Keratinocyte (primary cell): ENCODE measurements around the gene PIGP. TPM values are rescaled to one million over a fixed set of nuclear protein-coding genes. Genes with fewer than 3 reads are reported as not detected.
A peak's percentile ranks its signal among the peaks of the same experiment; 100 is the strongest.

Experiments
- DNase-seq: peaks from one replicate; pipeline ENCODE4 v3.0.0-alpha.2; 2011; ENCODE audit warnings: low read depth, missing footprints, low spot score
- FAIRE-seq: peaks from 2 replicates; lab custom pipeline; 2011; peaks lifted over from hg19 to GRCh38; lab: Jason Lieb, UNC
- H2AFZ ChIP-seq: 2 replicates; pipeline ENCODE4 v1.6.0; 2012; ENCODE audit warnings: low read length, control low read depth, inconsistent platforms; ENCODE audit not compliant: control insufficient read depth
- H3K27ac ChIP-seq: 2 replicates; pipeline ENCODE4 v1.5.1; 2011; ENCODE audit warnings: low read length; ENCODE audit not compliant: control insufficient read depth, insufficient read depth
- H3K27me3 ChIP-seq: 3 replicates; pipeline ENCODE4 v1.6.0; 2011; ENCODE audit warnings: low read length; ENCODE audit not compliant: control insufficient read depth, insufficient read depth; ENCODE audit errors: extremely low read depth
- H3K36me3 ChIP-seq, 2 experiments: 2 replicates in 1 of 2; 3 replicates in 1 of 2; pipeline ENCODE4 v1.5.1; 2011; ENCODE audit warnings: low read length in 2 of 2, mild to moderate bottlenecking in 1 of 2; ENCODE audit not compliant: control insufficient read depth in 2 of 2, insufficient read depth in 2 of 2; ENCODE audit errors: extremely low read depth in 1 of 2
- H3K4me1 ChIP-seq: 3 replicates; pipeline ENCODE4 v1.5.1; 2011; ENCODE audit warnings: low read length; ENCODE audit not compliant: control insufficient read depth, insufficient read depth; ENCODE audit errors: extremely low read depth
- H3K4me2 ChIP-seq: 3 replicates; pipeline ENCODE4 v1.6.0; 2011; ENCODE audit warnings: low read depth, low read length; ENCODE audit not compliant: control insufficient read depth, insufficient read depth; ENCODE audit errors: extremely low read depth
- H3K4me3 ChIP-seq, 3 experiments: fragments of 200-600 bp in 1 of 3; sonication (generic) in 1 of 3; 2 replicates in 2 of 3; 3 replicates in 1 of 3; pipeline ENCODE4 v1.5.1; 2011 to 2016; ENCODE audit warnings: low read length in 3 of 3, mild to moderate bottlenecking in 3 of 3, control low read depth in 2 of 3, inconsistent platforms in 1 of 3, low read depth in 1 of 3, mixed read lengths in 1 of 3, mixed run types in 1 of 3, moderate library complexity in 1 of 3; ENCODE audit not compliant: control insufficient read depth in 2 of 3, insufficient read depth in 2 of 3; ENCODE audit errors: extremely low read depth in 1 of 3
- H3K79me2 ChIP-seq: 2 replicates; pipeline ENCODE4 v1.6.0; 2012; ENCODE audit warnings: low read length; ENCODE audit not compliant: control insufficient read depth, insufficient read depth
- H3K9ac ChIP-seq: 3 replicates; pipeline ENCODE4 v1.6.0; 2011; ENCODE audit warnings: low read length; ENCODE audit not compliant: control insufficient read depth, insufficient read depth; ENCODE audit errors: extremely low read depth
- H3K9me1 ChIP-seq: 3 replicates; pipeline ENCODE4 v1.6.0; 2011; ENCODE audit warnings: low read length; ENCODE audit not compliant: control insufficient read depth, insufficient read depth; ENCODE audit errors: extremely low read depth
- H3K9me3 ChIP-seq: 2 replicates; pipeline ENCODE4 v1.5.1; 2012; ENCODE audit warnings: low read depth, low read length; ENCODE audit not compliant: control insufficient read depth
- H4K20me1 ChIP-seq: 3 replicates; pipeline ENCODE4 v1.6.0; 2011; ENCODE audit warnings: low read length; ENCODE audit not compliant: control insufficient read depth, insufficient read depth; ENCODE audit errors: extremely low read depth
- CTCF ChIP-seq, 3 experiments: IDR thresholded peaks in 1 of 3; conservative IDR thresholded peaks in 1 of 3; optimal IDR thresholded peaks in 1 of 3; 2 replicates in 2 of 3; 3 replicates in 1 of 3; pipeline versions ENCODE3 to v1.5.1; 2011; ENCODE audit warnings: low read length in 3 of 3, mild to moderate bottlenecking in 3 of 3, moderate library complexity in 2 of 3, control low read depth in 1 of 3, inconsistent platforms in 1 of 3; ENCODE audit not compliant: insufficient read depth in 2 of 3; ENCODE audit errors: extremely low read depth in 1 of 3
- EZH2 ChIP-seq: IDR thresholded peaks from one replicate; pipeline ENCODE4 v1.6.1; 2012; ENCODE audit warnings: inconsistent platforms, mild to moderate bottlenecking, low read length, moderate library complexity
- dilution Hi-C: fragments of 300-500 bp; cut with MboI; formaldehyde crosslinking; loops from one replicate; pipeline ENCODE4 v1.7.0; 2020; ENCODE audit warnings: low sequenced_read_pairs; ENCODE audit not compliant: extremely low pct_ligation_motif_present
- polyA plus RNA-seq, 5 experiments: library from polyadenylated mRNA; depleted of rRNA in 3 of 5; stranded (reverse) in 3 of 5; stranded (forward) in 1 of 5; unstranded in 1 of 5; fragments of >200 nt; gene quantifications; 1 replicate in 1 of 5; 2 replicates in 3 of 5; 3 replicates in 1 of 5; pipeline versions ENCODE4 v1.2.1 to v1.2.3, GENCODE V29; 2011 to 2012; ENCODE audit warnings: missing spikeins in 2 of 5, low read depth in 1 of 5, low replicate concordance in 1 of 5

Gene PIGP
- polyA plus RNA-seq, 1 donor (not counting 4 experiments of a cell fraction or from before 2014, with no cell fraction given): 31.8 TPM

- peak; percentile 17 for FAIRE-seq
- no peak overlapping the region for H2AFZ ChIP-seq
These were observed 12.6 kb downstream of the PIGP start for GRCh38 chr21:37060296-37060695.

GRCh38 chr21:37059181-37059580 is 13.7 kb downstream of the PIGP start:
- no peaks in the 10 kb centered on the region for H3K9me3 ChIP-seq

More at GRCh38 chr21:37060296-37060695, 12.6 kb downstream of the PIGP start:
- Histone ChIP-seq H3K36me3 (no peaks in the 10 kb centered on the region), H3K27ac (no peak overlapping the region), H3K27me3 (peaks cover 3% of the 10 kb centered on the region), H3K9me3 (no peaks in the 10 kb centered on the region), H3K9me1 (no peaks in the 10 kb centered on the region), H3K4me2 (no peak overlapping the region), H3K79me2 (no peaks in the 10 kb centered on the region), H3K9ac (no peak overlapping the region), H3K4me1 (peaks cover 7% of the 10 kb centered on the region), H3K4me3 (no peak overlapping the region), H4K20me1 (no peaks in the 10 kb centered on the region)
- TF ChIP-seq EZH2 (no peak), CTCF (optimal IDR thresholded peaks at IDR 0.05 in 1 of 3, IDR thresholded peaks at IDR 0.05 in 1 of 3, conservative IDR thresholded peaks at IDR 0.05 in 1 of 3; ENCODE audit: extremely low read depth in 1 of 3, insufficient read depth in 2 of 3, low read length in 3 of 3) (peak; percentile 25 to 29 (median 26))
- no peak for DNase-seq
- dilution Hi-C loops: no loop called here

More at GRCh38 chr21:37059181-37059580, 13.7 kb downstream of the PIGP start:
- no peak overlapping the region for H3K4me2 ChIP-seq
- H3K4me1 ChIP-seq: peaks cover 7% of the 10 kb centered on the region
- no peaks in the 10 kb centered on the region for H3K9me1 ChIP-seq
- no peaks in the 10 kb centered on the region for H3K79me2 ChIP-seq
- DNase-seq (no peak), FAIRE-seq (no peak)
- dilution Hi-C loops: no loop called here
- no peaks in the 10 kb centered on the region for H4K20me1 ChIP-seq
- H2AFZ ChIP-seq: no peak overlapping the region
- peaks cover 3% of the 10 kb centered on the region for H3K27me3 ChIP-seq
- H3K27ac ChIP-seq: no peak overlapping the region
- TF ChIP-seq EZH2: no peak
- TF ChIP-seq CTCF (optimal IDR thresholded peaks at IDR 0.05 in 1 of 3, IDR thresholded peaks at IDR 0.05 in 1 of 3, conservative IDR thresholded peaks at IDR 0.05 in 1 of 3; ENCODE audit: extremely low read depth in 1 of 3, insufficient read depth in 2 of 3, low read length in 3 of 3): no peak
- H3K9ac ChIP-seq: no peak overlapping the region
- no peaks in the 10 kb centered on the region for H3K36me3 ChIP-seq
- H3K4me3 ChIP-seq: no peak overlapping the region
